H9 (cell line): ENCODE measurements around the gene IL1R2. TPM values are rescaled to one million over a fixed set of nuclear protein-coding genes. Genes with fewer than 3 reads are reported as not detected.

Experiments used
- DNase-seq: peaks from one replicate; pipeline ENCODE4 v3.0.0-alpha.2; 2017
- H2AFZ ChIP-seq: one replicate; pipeline ENCODE4 v1.6.1; 2013; ENCODE audit warnings: mild to moderate bottlenecking, low read length, control low read depth, moderate library complexity
- H2AK5ac ChIP-seq: 2 replicates; pipeline ENCODE4 v1.6.1; 2013; ENCODE audit warnings: low read length, control low read depth, mixed read lengths; ENCODE audit not compliant: insufficient read length
- H2BK120ac ChIP-seq: one replicate; pipeline ENCODE4 v1.6.1; 2013; ENCODE audit warnings: low read depth, mild to moderate bottlenecking, low read length, control low read depth, inconsistent platforms; ENCODE audit not compliant: poor library complexity, severe bottlenecking
- H2BK12ac ChIP-seq: 2 replicates; pipeline ENCODE4 v1.6.1; 2013; ENCODE audit warnings: low read length, control low read depth, mixed read lengths, low read depth; ENCODE audit not compliant: insufficient read length
- H2BK15ac ChIP-seq: 2 replicates; pipeline ENCODE4 v1.6.1; 2013; ENCODE audit warnings: low read depth, low read length, control low read depth
- H2BK20ac ChIP-seq: one replicate; pipeline ENCODE4 v1.6.1; 2013; ENCODE audit warnings: low read depth, mild to moderate bottlenecking, low read length, control low read depth, inconsistent platforms; ENCODE audit not compliant: poor library complexity, severe bottlenecking
- H2BK5ac ChIP-seq: 2 replicates; pipeline ENCODE4 v1.6.1; 2013; ENCODE audit warnings: low read length, control low read depth, mixed read lengths; ENCODE audit not compliant: insufficient read length
- H3K14ac ChIP-seq: 2 replicates; pipeline ENCODE4 v1.6.1; 2013; ENCODE audit warnings: low read length, control low read depth; ENCODE audit not compliant: insufficient read depth
- H3K18ac ChIP-seq: 2 replicates; pipeline ENCODE4 v1.6.1; 2013; ENCODE audit warnings: low read depth, mild to moderate bottlenecking, mixed read lengths, low read length, control low read depth; ENCODE audit not compliant: insufficient read length
- H3K23ac ChIP-seq: 2 replicates; pipeline ENCODE4 v1.6.1; 2013; ENCODE audit warnings: low read length, control low read depth, mixed read lengths, low read depth; ENCODE audit not compliant: insufficient read length
- H3K23me2 ChIP-seq: 2 replicates; pipeline ENCODE4 v1.6.1; 2013; ENCODE audit warnings: low read depth, mild to moderate bottlenecking, mixed read lengths, low read length, control low read depth; ENCODE audit not compliant: insufficient read length, poor library complexity, severe bottlenecking
- H3K27ac ChIP-seq: 2 replicates; pipeline ENCODE4 v1.5.1; 2013; ENCODE audit warnings: low read length, control low read depth, mixed read lengths, low read depth; ENCODE audit not compliant: insufficient read length
- H3K27me3 ChIP-seq: 2 replicates; pipeline ENCODE4 v1.6.1; 2013; ENCODE audit warnings: low read length, control low read depth, inconsistent platforms; ENCODE audit not compliant: insufficient read depth
- H3K4ac ChIP-seq: 2 replicates; pipeline ENCODE4 v1.6.1; 2013; ENCODE audit warnings: low read depth, mild to moderate bottlenecking, control low read depth, inconsistent platforms, low read length, moderate library complexity
- H3K4me1 ChIP-seq: 2 replicates; pipeline ENCODE4 v1.6.1; 2013; ENCODE audit warnings: low read length, control low read depth, inconsistent platforms; ENCODE audit not compliant: insufficient read depth
- H3K4me2 ChIP-seq: 2 replicates; pipeline ENCODE4 v1.6.1; 2013; ENCODE audit warnings: low read length, control low read depth, mixed read lengths; ENCODE audit not compliant: insufficient read length, insufficient read depth
- H3K56ac ChIP-seq: 2 replicates; pipeline ENCODE4 v1.6.1; 2013; ENCODE audit warnings: low read depth, mild to moderate bottlenecking, mixed read lengths, low read length, control low read depth; ENCODE audit not compliant: insufficient read length
- H3K79me1 ChIP-seq: 2 replicates; pipeline ENCODE4 v1.6.1; 2013; ENCODE audit warnings: low read depth, mild to moderate bottlenecking, moderate library complexity, low read length, control low read depth, inconsistent platforms; ENCODE audit not compliant: insufficient read depth, poor library complexity, severe bottlenecking
- H3K79me2 ChIP-seq: 2 replicates; pipeline ENCODE4 v1.6.1; 2013; ENCODE audit warnings: low read length, control low read depth, inconsistent platforms; ENCODE audit not compliant: insufficient read depth
- H3K9ac ChIP-seq: 2 replicates; pipeline ENCODE4 v1.6.1; 2013; ENCODE audit warnings: low read length, control low read depth, mixed read lengths; ENCODE audit not compliant: insufficient read length; ENCODE audit errors: extremely low read depth
- H3K9me3 ChIP-seq: one replicate; pipeline ENCODE4 v1.6.1; 2013; ENCODE audit warnings: low read depth, low read length, inconsistent platforms; ENCODE audit not compliant: control insufficient read depth
- H3T11ph ChIP-seq: one replicate; pipeline ENCODE4 v1.6.1; 2013; ENCODE audit warnings: mild to moderate bottlenecking, low read length, control low read depth, inconsistent platforms
- H4K20me1 ChIP-seq: one replicate; pipeline ENCODE4 v1.6.1; 2013; ENCODE audit not compliant: control insufficient read depth, insufficient read length, insufficient read depth
- H4K5ac ChIP-seq: 2 replicates; pipeline ENCODE4 v1.6.1; 2013; ENCODE audit warnings: low read depth, mild to moderate bottlenecking, mixed read lengths, low read length, control low read depth; ENCODE audit not compliant: insufficient read length
- H4K8ac ChIP-seq: replicated peaks from 2 replicates; pipeline ENCODE4 v1.6.1; 2013; ENCODE audit warnings: low read length, control low read depth, mixed read lengths, low read depth; ENCODE audit not compliant: insufficient read length
- H4K91ac ChIP-seq: 2 replicates; pipeline ENCODE4 v1.6.1; 2013; ENCODE audit warnings: low read depth, mild to moderate bottlenecking, moderate library complexity, mixed read lengths, low read length, control low read depth; ENCODE audit not compliant: insufficient read length
- H3K27ac Mint-ChIP-seq, 3 experiments: 2 replicates in 2 of 3; 3 replicates in 1 of 3; pipeline ENCODE4 v1.8.0; 2020 to 2021; ENCODE audit warnings: mixed read lengths in 3 of 3, mild to moderate bottlenecking in 1 of 3, moderate library complexity in 1 of 3
- H3K27me3 Mint-ChIP-seq: 2 replicates; pipeline ENCODE4 v1.8.0; 2021; ENCODE audit warnings: low read depth, mild to moderate bottlenecking, moderate library complexity, mixed read lengths
- H3K36me3 Mint-ChIP-seq, 3 experiments: 2 replicates in 2 of 3; 3 replicates in 1 of 3; pipeline ENCODE4 v1.8.0; 2020 to 2021; ENCODE audit warnings: low read depth in 3 of 3, mixed read lengths in 3 of 3; ENCODE audit not compliant: insufficient read depth in 1 of 3
- H3K4me1 Mint-ChIP-seq, 2 experiments: 2 replicates each; pipeline ENCODE4 v1.8.0; 2020; ENCODE audit warnings: mixed read lengths in 2 of 2
- H3K4me3 Mint-ChIP-seq, 2 experiments: 2 replicates in 1 of 2; 3 replicates in 1 of 2; pipeline ENCODE4 v1.8.0; 2020 to 2021; ENCODE audit warnings: mild to moderate bottlenecking in 2 of 2, mixed read lengths in 2 of 2, moderate library complexity in 1 of 2
- H3K9me3 Mint-ChIP-seq, 2 experiments: 2 replicates in 1 of 2; 3 replicates in 1 of 2; pipeline ENCODE4 v1.8.0; 2020; ENCODE audit warnings: mild to moderate bottlenecking in 2 of 2, mixed read lengths in 2 of 2, moderate library complexity in 1 of 2
- WGBS: extraction: QIAGEN DNeasy Blood & Tissue Kit; methylation state at CpG from one replicate; pipeline ENCODE4 v1.1.7; 2013; ENCODE audit warnings: missing lambda C conversion rate, low lambda C conversion rate, mixed read lengths; ENCODE audit not compliant: insufficient read length; ENCODE audit errors: extremely low coverage; 5-methylcytosine and 5-hydroxymethylcytosine counted together
- total RNA-seq: library from RNA; stranded (reverse); gene quantifications from 2 replicates; pipeline ENCODE4 v1.2.1, GENCODE V29; 2021
- TF ChIP-seq, protein P1 (sequence below): fragments of 200-600 bp; sonication (generic); conservative IDR thresholded peaks from 3 replicates; pipeline ENCODE4 v1.8.0; 2021; ENCODE audit warnings: antibody characterized with exemption, mild to moderate bottlenecking

IL1R2 gene
- total RNA-seq, 1 experiment from 2014 or later = not detected

DNA sequence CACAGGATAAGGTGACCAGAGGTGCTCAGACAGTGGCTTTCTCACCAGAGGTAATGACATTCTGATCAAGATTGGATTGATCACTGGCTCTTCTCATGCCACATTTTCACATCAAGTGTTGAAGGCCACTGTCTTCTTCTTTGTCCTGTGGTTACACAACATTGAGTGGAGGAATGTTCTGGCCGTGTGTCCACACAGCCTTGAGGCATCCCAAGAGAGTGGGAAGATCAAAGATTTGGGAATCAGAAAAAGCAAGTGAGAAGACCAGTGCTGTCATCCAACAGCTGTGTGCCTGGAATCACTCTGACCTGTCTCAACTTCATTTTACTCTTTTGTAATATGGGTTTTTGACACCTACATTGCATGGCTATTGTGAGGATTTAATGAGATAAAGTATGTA is 67.4 kb downstream of the IL1R2 start:
- Histone ChIP-seq H3K14ac (no peak overlapping the region), H4K8ac (no peak overlapping the region), H3K9me3 (no peaks in the 10 kb centered on the region), H2BK20ac (no peak overlapping the region), H4K20me1 (no peaks in the 10 kb centered on the region), H3K4me2 (no peak overlapping the region), H2AFZ (no peak overlapping the region), H3K4ac (no peak overlapping the region), H2BK12ac (no peak overlapping the region), H2BK15ac (no peak overlapping the region), H3T11ph (no peak overlapping the region), H2BK120ac (no peak overlapping the region), H3K23me2 (no peaks in the 10 kb centered on the region), H2BK5ac (no peak overlapping the region), H3K79me1 (no peaks in the 10 kb centered on the region), H3K27me3 (no peaks in the 10 kb centered on the region), H2AK5ac (no peak overlapping the region), H3K23ac (no peak overlapping the region), H4K91ac (no peak overlapping the region), H4K5ac (no peak overlapping the region), H3K27ac (no peak overlapping the region), H3K4me1 (no peaks in the 10 kb centered on the region), H3K9ac (no peak overlapping the region), H3K18ac (no peak overlapping the region), H3K56ac (no peak overlapping the region), H3K79me2 (no peaks in the 10 kb centered on the region)
- no CpG with 5 or more reads among the region's 1 CpG for WGBS
- no peak overlapping the region for H3K27ac Mint-ChIP-seq
- no peaks in the 10 kb centered on the region for H3K36me3 Mint-ChIP-seq
- H3K9me3 Mint-ChIP-seq = no peaks in the 10 kb centered on the region
- TF ChIP-seq, protein P1, sequence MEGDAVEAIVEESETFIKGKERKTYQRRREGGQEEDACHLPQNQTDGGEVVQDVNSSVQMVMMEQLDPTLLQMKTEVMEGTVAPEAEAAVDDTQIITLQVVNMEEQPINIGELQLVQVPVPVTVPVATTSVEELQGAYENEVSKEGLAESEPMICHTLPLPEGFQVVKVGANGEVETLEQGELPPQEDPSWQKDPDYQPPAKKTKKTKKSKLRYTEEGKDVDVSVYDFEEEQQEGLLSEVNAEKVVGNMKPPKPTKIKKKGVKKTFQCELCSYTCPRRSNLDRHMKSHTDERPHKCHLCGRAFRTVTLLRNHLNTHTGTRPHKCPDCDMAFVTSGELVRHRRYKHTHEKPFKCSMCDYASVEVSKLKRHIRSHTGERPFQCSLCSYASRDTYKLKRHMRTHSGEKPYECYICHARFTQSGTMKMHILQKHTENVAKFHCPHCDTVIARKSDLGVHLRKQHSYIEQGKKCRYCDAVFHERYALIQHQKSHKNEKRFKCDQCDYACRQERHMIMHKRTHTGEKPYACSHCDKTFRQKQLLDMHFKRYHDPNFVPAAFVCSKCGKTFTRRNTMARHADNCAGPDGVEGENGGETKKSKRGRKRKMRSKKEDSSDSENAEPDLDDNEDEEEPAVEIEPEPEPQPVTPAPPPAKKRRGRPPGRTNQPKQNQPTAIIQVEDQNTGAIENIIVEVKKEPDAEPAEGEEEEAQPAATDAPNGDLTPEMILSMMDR = no peak
- peaks cover 6 to 8% of the 10 kb centered on the region in 2 experiments; a peak in 3 of 4 replicates for H3K4me1 Mint-ChIP-seq
- no peak for DNase-seq
- no peak overlapping the region for H3K4me3 Mint-ChIP-seq
- H3K27me3 Mint-ChIP-seq = no peaks in the 10 kb centered on the region; the same call in 1 of the 2 replicates
